SK-N-MC (cell line): ENCODE data around the gene KRT86.

Source experiments
- EZH2 ChIP-seq: fragments of 200-600 bp; sonication (generic); IDR thresholded peaks from one replicate; pipeline ENCODE4 v1.6.1; 2017; ENCODE audit warnings: antibody characterized with exemption
- POLR2AphosphoS5 ChIP-seq: IDR thresholded peaks from 2 replicates; pipeline ENCODE4 v1.6.1; 2012; ENCODE audit warnings: mild to moderate bottlenecking, low read depth, low read length, borderline replicate concordance

DNA sequence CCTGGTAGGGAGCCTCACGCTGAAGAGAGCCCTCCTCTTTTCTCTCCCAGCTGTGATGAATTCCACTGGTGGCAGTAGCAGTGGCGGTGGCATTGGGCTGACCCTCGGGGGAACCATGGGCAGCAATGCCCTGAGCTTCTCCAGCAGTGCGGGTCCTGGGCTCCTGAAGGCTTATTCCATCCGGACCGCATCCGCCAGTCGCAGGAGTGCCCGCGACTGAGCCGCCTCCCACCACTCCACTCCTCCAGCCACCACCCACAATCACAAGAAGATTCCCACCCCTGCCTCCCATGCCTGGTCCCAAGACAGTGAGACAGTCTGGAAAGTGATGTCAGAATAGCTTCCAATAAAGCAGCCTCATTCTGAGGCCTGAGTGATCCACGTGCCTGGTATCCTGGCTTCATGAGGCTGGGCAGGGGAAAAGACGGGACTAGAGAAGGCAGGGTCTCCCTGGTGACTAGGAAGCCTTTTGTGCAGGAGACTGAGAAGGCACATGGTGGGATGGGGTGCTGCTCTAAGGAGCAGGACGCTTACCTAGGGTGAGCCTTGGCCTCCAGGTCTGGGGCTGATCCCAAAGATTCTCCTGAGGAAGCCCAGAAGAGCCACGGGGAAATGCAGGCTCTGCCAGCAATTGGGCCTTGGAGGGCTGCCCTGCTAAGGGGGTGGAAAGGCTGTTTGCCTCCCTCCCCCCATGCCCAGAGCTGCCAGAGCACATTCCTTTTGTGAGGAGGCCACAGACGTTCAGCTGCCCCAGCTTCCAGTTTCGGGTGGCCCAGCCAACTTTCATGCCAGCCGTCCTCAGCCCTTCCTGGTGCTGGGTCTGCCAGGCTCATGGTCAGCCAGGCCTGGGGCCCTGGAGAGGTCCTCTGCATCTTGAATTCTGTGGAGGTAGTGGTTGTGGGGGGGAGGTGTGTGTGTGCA, 25.6 kb upstream of the KRT86 start:
- TF ChIP-seq EZH2, result no peak
- no peak for TF ChIP-seq POLR2AphosphoS5
